ENCODE data around the gene SOHLH1.
"Not testable (repeated sequence)": the region's sequence is repeated elsewhere in the genome, so short reads cannot be mapped to it uniquely, and the experiment has no call there.

The SOHLH1 gene

DNA sequence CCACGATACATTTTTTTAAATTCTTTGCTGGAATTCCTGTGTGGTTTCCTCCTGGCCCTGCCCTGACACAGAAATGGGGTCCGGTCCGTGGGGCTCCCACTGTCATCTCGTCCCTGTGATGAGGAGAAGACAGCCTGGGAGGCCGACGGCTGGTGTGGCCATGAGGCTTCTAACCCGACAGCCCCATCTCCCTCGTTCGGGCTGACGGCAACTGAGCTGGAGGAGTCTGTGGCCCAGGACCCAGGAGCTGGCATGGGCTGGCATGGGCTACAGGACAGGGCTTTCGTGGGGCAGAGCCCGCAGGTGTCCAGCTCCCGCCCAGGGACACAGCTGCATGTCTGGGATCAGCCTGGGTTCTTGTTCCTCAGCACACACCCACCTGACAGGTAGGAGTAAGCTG lies 22.4 kb downstream of the SOHLH1 start:
- DNase-seq = no peak

DNA sequence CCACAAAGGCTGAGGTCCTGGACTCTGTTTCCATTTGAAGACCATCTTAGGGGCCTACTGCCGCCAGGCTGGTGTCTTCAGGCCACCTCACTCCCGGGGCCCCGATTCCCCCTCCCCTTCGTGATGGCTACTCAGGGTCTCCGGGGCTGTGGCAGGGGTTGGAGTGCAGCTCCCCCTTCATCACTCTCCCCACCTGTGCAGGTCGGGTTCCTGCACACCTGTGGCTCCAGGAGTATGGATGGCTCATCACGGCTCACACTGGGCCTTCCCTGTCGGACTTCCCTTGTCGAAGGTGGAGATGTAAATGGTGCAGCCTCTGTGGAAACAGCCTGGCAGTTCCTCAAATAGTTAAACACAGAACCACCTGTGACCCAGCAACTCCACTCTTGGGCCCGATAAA lies 24.3 kb downstream of the SOHLH1 start:
- no peak for DNase-seq

DNA sequence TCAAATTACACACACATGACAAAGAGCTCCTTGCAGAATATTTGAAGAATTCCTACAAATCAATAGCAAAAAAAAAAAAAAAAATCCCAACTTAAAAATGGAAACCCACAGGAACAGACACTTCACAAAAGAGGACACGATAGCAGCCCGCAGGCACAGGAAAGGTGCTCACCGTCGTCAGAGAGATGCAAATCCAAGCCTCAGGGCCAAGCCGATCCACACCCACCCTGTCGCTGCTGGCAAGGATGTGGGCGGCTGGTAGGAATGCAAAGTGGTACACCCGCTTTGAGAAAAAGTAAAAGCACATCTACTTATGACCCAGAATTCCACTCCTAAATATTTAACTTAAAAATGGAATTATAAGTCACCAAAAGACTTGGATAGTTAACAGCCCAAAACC lies 25.3 kb downstream of the SOHLH1 start:
- no peak for DNase-seq

DNA sequence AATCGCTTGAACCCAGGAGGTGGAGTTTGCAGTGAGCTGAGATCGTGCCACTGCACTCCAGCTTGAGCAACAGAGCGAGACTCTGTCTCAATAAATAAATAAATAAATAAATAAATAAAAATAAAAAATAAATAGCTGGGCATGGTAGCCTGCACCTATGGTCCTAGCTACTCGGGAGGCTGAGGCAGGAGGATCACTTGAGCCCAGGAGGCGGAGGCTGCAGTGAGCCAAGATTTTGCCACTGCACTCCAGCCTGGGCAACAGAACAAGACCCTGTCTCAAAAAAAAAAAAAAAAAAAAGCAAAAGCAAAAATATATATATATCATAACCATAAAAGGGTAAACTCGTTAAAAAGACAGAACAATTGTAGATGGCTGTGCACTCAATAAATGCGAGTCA lies 26.5 kb downstream of the SOHLH1 start:
- DNase-seq = not testable (repeated sequence)

- DNase-seq = no peak
Measured at GRCh38 chr9:135671591-135672041, 27.7 kb downstream of the SOHLH1 start.

DNA sequence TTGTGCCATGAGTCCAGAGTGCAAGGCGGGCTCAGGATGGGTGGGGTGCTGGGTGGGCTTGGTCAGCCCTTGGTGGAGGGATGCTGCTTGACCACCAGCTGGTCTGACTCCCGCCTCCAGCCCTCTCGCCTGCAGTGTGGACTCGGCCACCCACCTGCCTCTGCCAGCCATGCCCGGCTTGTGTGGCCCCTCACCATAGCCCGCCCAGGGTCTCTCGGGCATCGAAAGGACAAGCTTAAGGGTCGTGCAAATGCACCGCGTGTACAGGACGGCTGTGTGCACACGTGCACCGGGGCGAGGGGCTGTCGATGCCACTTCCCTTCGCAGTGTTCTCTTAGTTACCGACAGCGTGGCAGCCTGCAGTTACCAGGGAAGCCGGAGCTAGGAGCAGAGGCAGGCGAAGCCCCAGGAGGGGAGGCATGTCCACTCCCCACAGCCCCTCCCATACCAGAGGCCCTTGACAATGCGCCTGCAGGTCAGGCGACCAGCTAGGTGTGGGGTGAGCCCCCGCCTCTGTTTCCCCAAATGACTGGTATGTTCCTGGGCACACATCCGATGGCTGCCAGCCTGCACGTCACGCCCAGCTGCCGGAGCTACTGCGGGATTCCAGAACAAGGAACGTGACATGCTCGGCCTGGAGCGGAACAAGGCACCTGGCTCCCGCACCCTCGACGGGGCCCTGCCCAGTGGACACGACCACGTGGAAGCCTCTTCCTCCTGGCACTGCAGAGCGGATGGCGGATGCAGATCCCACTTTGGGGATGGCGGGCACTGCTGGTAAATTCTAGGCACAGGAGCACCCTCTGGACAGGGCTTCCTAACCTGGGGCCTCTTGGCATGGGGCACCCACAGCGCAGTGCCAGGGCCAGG lies 28.3 kb downstream of the SOHLH1 start:
- no peak for DNase-seq

DNA sequence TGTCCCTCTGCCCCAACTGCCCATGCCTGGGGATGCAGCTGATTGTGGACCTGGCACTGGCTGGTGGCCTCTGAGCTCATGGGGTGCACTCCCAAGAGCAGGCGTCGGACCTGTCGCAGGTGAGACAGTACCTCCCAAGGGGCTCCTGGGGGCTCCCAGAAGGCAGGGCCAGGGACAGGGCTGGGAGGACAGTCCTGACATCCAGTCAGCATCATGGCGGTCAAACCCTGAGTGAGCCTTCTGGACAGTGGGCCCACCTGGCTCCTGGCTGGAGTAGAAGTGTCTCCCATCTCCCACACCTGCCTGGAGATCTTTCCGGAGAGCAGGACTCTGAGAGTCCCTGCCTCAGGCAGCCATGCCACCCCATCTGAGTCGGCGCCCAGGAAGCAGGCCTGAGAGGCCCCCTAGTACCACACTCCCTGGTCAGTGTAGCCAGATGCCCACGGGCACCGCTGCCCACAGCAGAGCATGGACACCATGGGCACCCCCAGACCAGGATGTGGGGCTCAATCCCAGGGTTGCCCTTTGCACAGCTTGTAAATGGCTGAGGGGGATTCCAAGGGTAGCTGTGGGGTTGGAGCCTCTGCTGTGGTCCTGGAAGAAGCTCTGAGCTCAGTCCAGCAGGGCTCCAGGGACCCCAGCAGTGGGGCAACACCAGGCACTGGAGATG lies 29.5 kb downstream of the SOHLH1 start:
- no peak for DNase-seq

DNA sequence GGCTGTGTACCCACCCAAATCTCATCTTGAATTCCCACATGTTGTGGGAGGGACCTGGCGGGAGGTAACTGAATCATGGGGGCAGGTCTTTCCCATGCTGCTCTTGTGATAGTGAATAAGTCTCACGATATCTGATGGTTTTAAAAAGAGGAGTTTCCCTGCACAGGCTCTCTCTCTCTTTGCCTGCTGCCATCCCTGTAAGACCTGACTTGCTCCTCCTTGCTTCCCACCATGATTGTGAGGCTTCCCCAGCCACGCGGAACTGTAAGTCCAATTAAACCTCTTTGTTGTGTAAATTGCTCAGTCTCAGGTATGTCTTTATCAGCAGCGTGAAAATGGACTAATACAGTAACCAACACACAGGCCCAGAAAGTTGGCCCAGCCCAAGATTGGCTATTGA lies 30.3 kb downstream of the SOHLH1 start:
- DNase-seq = not testable (repeated sequence)

- DNase-seq = no peak
Measured at GRCh38 chr9:135667463-135668001, 31.7 kb downstream of the SOHLH1 start.

DNA sequence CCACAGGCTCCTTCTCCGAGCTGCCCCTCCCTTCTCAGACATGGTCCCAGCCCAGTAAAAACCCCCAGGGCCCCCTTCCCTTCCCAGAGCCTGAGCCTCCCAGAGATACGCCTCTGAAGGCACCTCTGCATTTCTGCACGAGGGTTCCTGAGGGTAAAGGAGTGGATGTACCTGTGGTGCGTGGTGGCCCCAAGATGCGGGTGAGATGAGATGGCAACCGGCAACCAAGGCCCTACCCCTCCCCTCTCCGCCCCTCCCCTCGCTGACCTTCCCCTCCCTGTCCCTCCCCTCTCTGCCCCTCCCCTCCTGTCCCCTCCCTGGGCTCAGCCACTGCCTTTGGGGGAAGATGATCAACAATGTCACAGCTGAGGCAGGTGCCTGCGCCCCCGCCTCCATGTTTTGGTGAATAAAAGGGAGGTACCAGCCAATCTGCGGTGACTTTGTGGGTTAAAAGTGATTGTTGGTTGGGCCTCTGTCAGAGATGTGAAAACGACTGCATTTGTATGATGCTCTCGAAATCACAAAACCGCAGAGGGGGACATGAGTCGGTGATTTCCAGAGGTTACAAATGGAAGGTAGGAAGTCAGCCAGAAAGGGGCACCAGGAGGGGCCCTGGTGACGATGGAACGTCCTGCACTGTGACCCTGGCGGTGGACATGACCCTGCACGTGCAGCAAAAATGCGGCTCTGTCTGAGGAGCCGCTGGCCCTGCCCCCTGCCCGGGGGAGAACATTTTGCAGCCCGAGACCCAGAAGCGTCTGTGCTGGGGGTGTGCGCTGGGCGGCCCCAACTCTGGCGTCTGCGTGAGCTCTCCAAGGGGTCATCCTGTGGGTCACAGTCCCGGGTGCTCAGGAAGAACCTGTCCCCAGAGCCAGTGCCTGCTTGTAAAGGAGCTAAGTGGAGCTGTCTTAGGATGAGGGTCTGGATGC lies 32.5 kb downstream of the SOHLH1 start:
- no peak for DNase-seq

- no peak for DNase-seq
Measured at GRCh38 chr9:135665795-135666189, 33.5 kb downstream of the SOHLH1 start.

GRCh38 chr9:135664801-135665794 lies 34.2 kb downstream of the SOHLH1 start:
- DNase-seq = no peak

GRCh38 chr9:135664266-135664665 lies 35.0 kb downstream of the SOHLH1 start:
- DNase-seq = no peak

DNA sequence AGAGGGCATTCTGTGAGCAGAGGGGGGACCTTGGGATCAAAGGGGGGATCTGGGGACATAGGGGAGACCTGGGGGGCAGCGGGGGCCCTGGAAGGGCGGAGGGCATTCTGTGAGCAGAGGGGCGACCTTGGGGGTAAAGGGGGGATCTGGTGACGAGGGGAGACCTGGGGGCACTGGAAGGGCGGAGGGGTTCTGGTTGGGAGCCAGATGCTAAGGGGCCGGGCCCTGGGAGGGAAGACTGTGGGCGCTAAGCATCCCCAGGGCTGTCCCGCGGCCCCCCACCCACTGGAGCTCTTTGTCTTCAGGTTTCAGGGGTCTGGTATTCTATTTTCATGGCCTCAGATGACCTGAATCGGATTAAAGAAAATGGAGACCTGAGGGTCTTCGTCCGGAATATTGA lies 35.4 kb downstream of the SOHLH1 start:
- DNase-seq = no peak

- no peak for DNase-seq
Measured at GRCh38 chr9:135663451-135663770, 35.9 kb downstream of the SOHLH1 start.

DNA sequence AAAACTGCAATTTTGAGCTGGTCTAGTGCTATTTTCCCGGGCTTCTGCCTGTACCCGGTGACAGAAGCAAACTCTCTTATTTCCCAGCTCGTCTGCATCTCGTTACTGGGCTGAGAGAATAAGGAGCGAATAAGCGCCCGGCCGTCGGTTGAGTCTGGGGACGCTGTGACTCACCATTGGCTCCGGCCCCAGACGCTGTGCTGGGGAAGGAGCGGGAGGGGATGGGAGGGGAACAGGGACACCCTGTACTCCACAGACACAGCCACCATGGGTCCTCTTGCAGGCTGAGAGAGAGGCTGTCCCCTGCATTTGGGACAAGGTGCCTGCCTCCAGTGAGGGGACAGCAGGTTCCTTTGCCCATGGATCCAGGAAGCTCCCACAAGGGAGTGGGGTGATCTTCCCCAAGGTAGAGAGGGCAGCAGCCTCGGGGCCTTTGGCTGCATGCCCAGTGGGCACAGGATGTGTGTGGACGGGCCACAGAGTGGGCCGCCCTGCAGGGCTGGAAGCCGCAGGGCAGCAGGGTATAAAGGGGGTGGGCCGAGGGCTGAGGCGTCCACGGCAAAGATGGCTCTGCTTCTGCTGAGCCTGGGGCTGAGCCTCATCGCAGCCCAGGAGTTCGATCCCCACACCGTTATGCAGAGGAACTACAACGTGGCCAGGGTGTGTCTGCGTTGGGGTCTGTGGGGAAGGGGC lies 36.4 kb downstream of the SOHLH1 start, which contains the start of gene LCN9:
TSS of gene LCN9 (plus strand) at position 552 of the 693 bp plus-strand sequence. CDS start at position 565, 13 bp downstream.
- peak in 3 of 14 donors; percentile 2 to 47 (median 13) for DNase-seq

- no peak for DNase-seq
Measured at GRCh38 chr9:135661816-135662560, 37.3 kb downstream of the SOHLH1 start.

- no peak for DNase-seq
Measured at GRCh38 chr9:135660407-135660806, 38.9 kb downstream of the SOHLH1 start.

GRCh38 chr9:135659252-135659651 lies 40.0 kb downstream of the SOHLH1 start:
- no peak for DNase-seq

DNA sequence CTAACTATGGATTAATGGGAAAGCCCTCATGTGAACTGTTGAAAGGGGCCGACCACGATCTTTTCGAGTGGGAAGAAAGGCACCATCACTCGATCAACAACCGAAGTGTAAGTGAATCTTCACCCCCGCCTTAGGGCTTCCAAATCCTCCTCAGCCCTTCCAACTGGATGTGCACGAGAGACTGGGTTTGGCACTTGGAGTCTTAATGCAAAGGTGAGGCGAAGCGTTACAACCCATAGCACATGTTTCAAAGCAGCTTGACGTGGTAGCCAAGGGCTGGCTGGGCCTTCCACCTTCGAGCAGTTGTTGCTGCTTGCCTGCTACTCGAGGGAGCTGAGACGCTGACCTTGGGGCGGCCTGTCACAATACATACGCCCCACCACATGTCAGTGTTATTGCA lies 41.9 kb downstream of the SOHLH1 start:
- no peak for DNase-seq

All from C1 segment of cervical spinal cord (tissue), 14 donors.